NCI-H1092 treated with DMSO at 0.1 percent for 48 hours (cell line): ENCODE data around the gene JAKMIP3.
"Not testable (repeated sequence)": the region's sequence is repeated elsewhere in the genome, so short reads cannot be mapped to it uniquely, and the experiment has no call there.

Source experiments
- DNase-seq: peaks from one replicate; lab custom pipeline; 2025; lab: John Stamatoyannopoulos, UW

Gene JAKMIP3

GRCh38 chr10:132064082-132064755 lies 1.5 kb upstream of the JAKMIP3 start:
- DNase-seq, result no peak

- DNase-seq, result no peak
These were observed 842 bp upstream of the JAKMIP3 start for GRCh38 chr10:132064771-132065437.

GRCh38 chr10:132066186-132066585 lies 440 bp downstream of the JAKMIP3 start:
- no peak for DNase-seq

- DNase-seq, result no peak
These were observed 1.1 kb downstream of the JAKMIP3 start for GRCh38 chr10:132066812-132067211.

GRCh38 chr10:132068431-132069121 lies 2.8 kb downstream of the JAKMIP3 start:
- DNase-seq, result no peak

- DNase-seq, result no peak
These were observed 3.5 kb downstream of the JAKMIP3 start for GRCh38 chr10:132069122-132069848.

GRCh38 chr10:132069849-132070182 lies 4.1 kb downstream of the JAKMIP3 start:
- DNase-seq, result no peak

GRCh38 chr10:132070724-132071123 lies 5.0 kb downstream of the JAKMIP3 start:
- DNase-seq, result no peak

GRCh38 chr10:132071667-132072066 lies 5.9 kb downstream of the JAKMIP3 start:
- DNase-seq, result no peak

GRCh38 chr10:132075909-132076577 lies 10.3 kb downstream of the JAKMIP3 start:
- no peak for DNase-seq

- DNase-seq, result no peak
These were observed 10.9 kb downstream of the JAKMIP3 start for GRCh38 chr10:132076578-132077081.

- no peak for DNase-seq
These were observed 11.3 kb downstream of the JAKMIP3 start for GRCh38 chr10:132077091-132077490.

- no peak for DNase-seq
These were observed 13.1 kb downstream of the JAKMIP3 start for GRCh38 chr10:132078746-132079345.

- DNase-seq, result not testable (repeated sequence)
These were observed 18.6 kb downstream of the JAKMIP3 start for GRCh38 chr10:132084384-132084783.

- not testable (repeated sequence) for DNase-seq
These were observed 27.5 kb downstream of the JAKMIP3 start for GRCh38 chr10:132093236-132093635.

GRCh38 chr10:132094581-132095234 lies 29.0 kb downstream of the JAKMIP3 start:
- no peak for DNase-seq

GRCh38 chr10:132095403-132096113 lies 29.8 kb downstream of the JAKMIP3 start:
- no peak for DNase-seq

GRCh38 chr10:132096223-132096622 lies 30.5 kb downstream of the JAKMIP3 start:
- no peak for DNase-seq

- DNase-seq, result no peak
These were observed 31.2 kb downstream of the JAKMIP3 start for GRCh38 chr10:132096863-132097478.
